ENCODE data around the gene HLA-DQB1.
"Not testable (repeated sequence)": the region's sequence is repeated elsewhere in the genome, so short reads cannot be mapped to it uniquely, and the experiment has no call there.

HLA-DQB1 gene

GRCh38 chr6:32666420-32667300 lies at the start of gene HLA-DQB1:
TSS of gene HLA-DQB1 (minus strand) at chr6:32666657. CDS start at chr6:32666607, 50 bp downstream.
- DNase-seq (ENCODE audit: low read depth in 1 of 2, low spot score in 1 of 2): peak in 1 of 2 donors; percentile 21

DNA sequence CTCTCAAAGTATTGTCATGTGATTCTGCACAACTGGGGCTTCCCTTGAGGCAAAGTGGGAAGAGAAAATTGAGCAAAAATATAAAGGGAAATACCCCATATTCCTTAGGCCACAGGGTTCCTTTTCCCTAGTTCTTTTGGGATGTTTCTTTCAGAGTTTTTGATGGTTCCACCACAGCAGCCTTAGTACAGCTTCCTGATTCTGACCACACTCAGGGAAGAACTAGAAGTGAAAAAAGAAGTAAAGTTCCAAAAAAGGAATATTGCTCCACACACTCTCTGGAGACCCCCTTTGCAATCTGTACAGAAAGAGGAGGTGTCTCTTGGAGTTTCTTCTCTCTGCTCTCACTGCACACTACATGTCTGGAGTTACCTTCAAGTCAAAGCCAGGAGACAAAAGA lies 46.8 kb upstream of the HLA-DQB1 start:
- no peak for DNase-seq (ENCODE audit: low read depth in 1 of 2, low spot score in 1 of 2)

DNA sequence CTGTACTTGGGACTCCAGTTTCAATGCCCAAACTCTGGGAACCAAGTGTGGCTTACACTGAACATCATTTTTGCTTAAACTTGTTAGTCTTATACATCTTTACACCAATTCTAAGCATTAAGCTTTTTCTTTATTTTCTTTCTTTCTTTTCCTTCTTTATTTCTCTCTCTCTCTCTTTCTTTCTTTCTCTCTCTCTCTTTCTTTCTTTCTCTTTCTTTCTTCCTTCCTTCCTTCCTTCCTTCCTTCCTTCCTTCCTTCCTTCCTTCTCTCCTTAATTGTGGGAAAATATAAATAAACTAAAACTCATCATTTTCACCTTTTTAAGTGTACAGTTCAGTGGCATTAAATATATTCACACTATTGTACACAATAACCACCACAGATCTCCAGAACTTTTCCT lies 43.2 kb upstream of the HLA-DQB1 start:
- DNase-seq (ENCODE audit: low read depth in 1 of 2, low spot score in 1 of 2): no peak

GRCh38 chr6:32705164-32705563 lies 38.7 kb upstream of the HLA-DQB1 start:
- DNase-seq (ENCODE audit: low read depth in 1 of 2, low spot score in 1 of 2): not testable (repeated sequence)

- no peak for DNase-seq (ENCODE audit: low read depth in 1 of 2, low spot score in 1 of 2)
Measured at GRCh38 chr6:32703347-32703746, 36.9 kb upstream of the HLA-DQB1 start.

- DNase-seq (ENCODE audit: low read depth in 1 of 2, low spot score in 1 of 2): no peak
Measured at GRCh38 chr6:32700391-32701040, 34.1 kb upstream of the HLA-DQB1 start.

DNA sequence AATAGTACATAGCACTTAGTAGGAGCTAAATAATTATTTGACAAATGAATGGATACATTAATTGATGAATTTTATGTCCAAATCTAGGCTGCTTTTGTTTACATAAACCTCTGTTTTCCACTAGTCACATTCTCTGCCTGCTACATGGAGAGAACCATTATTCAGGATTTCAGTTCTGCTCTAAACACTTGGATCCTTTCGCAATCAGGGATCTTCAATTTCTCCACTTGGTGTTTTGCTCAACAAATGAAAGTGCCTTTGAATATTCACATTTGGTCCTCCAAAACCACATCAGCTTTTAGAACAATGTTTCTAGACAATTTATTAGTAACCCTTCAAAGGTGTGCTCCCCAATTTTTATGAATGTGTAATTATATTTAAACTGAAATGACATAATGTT lies 30.6 kb upstream of the HLA-DQB1 start:
- no peak for DNase-seq (ENCODE audit: low read depth in 1 of 2, low spot score in 1 of 2)

- no peak for DNase-seq (ENCODE audit: low read depth in 1 of 2, low spot score in 1 of 2)
Measured at GRCh38 chr6:32692019-32692418, 25.6 kb upstream of the HLA-DQB1 start.

DNA sequence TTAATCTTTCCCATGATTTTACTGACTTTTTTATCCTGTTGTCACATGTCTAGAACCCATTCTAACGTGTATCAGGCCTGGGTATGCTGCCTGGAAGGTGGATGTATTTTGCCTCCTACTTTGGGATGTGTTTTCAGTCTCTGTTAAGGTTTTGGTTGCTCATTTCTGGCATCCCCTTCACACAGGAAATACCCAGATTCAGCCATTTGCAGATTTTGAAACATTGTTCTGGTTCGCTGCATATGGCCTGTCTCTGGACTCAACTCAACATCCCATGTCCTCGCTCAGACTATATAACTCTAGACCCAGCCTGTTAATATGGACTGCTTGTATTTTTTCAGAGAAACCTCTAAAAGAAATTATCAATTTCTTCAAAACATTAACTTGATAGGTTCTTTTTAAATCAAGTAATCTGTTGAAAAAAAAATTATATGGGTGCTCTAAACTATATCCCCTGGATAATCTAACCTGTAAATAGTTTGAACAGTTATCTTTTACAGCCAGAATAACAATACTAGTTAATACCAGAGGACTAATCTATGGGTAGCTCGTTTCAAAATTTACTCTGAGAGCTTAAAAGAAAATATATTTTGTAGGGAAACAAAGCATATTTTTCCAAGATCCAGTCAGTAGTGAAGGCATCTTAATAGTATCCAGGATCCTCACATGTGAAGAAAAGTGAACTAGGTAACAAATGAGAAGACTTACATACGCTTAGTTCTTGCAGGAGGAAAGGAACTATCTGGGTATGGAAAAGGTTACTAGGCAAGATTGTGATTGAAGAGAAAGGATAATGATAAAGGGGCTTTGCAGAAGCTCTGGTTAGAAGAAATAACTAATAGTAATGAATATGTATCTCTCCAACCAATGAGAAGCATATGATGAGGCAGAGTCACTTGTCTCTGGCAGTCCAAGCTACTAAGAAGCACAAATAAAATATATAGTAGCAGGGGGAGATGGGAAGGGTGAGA lies 23.4 kb upstream of the HLA-DQB1 start:
- DNase-seq (ENCODE audit: low read depth in 1 of 2, low spot score in 1 of 2): no peak

DNA sequence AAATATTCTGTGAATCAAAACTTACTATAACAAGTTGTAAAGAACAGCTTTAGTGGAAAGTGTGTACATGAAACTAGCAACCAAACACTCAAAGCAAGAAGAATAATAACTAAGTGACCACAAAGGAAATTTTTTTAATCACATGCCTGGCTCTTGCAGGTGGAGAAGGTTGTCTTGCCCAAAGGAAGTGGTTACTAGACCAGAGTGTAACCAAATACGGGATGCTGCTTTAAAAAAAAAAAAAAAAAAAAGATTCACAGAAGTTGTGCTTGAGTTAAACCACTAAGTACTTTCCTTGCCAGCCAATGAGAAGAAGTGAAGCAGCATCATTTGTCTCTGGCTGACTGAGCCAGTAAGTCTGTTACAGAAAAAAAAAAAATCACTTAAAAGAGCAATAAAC lies 19.1 kb upstream of the HLA-DQB1 start:
- DNase-seq (ENCODE audit: low read depth in 1 of 2, low spot score in 1 of 2): no peak

DNA sequence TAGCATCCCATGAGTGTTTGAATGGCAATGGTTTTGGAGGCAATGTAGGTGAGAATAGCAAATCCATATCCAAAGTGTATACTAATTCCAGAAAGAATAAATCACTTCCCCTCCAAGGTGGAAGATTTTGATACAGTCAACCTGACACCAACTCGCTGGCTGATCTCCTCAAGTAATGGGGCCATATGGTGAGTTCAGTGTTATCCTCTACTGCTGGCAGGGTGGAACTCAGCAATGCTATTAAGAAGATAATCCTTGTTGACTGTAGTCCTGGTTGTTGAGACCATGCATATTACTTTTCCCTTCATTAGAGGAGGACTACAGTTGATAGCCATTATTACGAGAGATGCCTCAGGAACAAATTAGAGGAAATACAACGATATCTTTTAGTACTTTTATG lies 17.8 kb upstream of the HLA-DQB1 start:
- no peak for DNase-seq (ENCODE audit: low read depth in 1 of 2, low spot score in 1 of 2)

DNA sequence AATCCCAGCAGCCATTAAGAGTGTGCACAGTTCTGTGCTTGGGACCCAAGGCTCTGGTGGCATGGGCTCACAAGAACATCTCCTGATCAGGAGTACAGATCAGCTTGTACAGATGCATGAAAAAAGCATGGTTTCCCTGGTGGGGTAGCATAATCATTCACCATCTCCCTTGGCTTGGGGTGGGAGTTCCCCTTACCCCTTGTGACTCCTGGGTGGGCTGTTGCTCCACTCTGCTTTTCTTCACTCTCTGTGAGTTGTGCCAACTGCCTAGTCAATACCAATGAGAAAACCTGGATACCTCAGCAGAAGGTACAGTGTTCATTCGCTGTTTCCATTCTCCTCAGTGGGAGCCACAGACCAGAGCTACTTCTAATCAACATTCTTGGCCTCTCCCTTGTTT lies 13.6 kb upstream of the HLA-DQB1 start:
- no peak for DNase-seq (ENCODE audit: low read depth in 1 of 2, low spot score in 1 of 2)

DNA sequence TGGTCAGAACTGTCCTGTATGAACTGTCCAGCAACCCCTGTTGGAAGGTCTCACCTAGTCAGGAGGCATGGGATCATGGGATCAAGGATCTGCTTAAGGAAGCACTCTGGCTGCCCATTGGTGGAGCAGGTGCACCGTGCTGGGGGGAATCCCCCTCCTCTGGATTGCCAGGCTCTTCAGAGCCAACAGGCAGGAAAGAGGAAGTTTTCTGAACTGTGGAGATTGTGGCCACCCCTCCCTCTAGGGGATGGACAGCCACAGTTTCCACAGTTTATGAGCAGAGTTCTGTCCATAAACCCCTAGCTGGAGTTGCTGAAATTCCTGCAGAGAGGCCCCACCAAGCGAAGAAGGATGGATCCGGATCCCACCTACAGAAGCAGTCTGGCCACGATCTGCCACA lies 13.0 kb upstream of the HLA-DQB1 start:
- no peak for DNase-seq (ENCODE audit: low read depth in 1 of 2, low spot score in 1 of 2)

GRCh38 chr6:32674123-32674522 lies 7.7 kb upstream of the HLA-DQB1 start:
- DNase-seq (ENCODE audit: low read depth in 1 of 2, low spot score in 1 of 2): not testable (repeated sequence)

- not testable (repeated sequence) for DNase-seq (ENCODE audit: low read depth in 1 of 2, low spot score in 1 of 2)
Measured at GRCh38 chr6:32671908-32672307, 5.5 kb upstream of the HLA-DQB1 start.

DNA sequence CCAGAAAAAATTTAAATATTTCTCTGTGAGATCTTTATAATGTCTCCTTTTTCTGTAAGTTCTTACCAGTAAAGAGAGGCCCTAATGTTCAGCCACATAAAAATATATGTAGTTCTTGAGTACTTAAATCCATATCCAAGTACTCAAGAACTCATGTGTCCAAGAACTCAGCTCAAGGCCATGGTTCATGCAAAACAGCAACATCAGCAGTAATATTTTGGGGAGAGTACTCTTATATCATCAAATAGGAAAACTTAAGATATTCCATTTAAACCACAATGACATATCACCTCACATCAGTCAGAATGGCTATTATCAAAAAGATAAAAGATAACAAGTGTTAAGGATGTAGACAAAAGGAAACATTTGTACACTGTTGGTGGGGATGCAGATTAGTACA lies 3.4 kb upstream of the HLA-DQB1 start:
- DNase-seq (ENCODE audit: low read depth in 1 of 2, low spot score in 1 of 2): no peak

DNA sequence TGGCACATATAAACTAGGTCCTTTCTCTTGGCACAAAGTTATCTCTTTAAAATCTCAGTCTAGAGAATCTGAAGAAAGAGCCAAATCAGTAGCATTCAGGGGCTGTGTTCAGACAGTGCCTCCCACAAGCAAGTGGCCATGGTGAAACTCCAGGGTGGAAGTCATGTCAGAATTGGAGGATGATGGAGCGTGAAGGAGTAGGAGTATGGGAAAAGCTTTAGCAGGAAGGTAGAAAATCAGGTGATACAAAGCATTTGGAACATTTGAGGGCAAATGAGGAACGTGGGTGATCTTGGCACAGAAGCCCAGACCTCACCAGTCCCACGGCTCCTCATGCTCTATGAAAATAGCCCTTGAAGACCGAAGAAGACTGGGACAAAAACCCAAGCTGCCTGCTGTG lies 2.8 kb upstream of the HLA-DQB1 start:
- no peak for DNase-seq (ENCODE audit: low read depth in 1 of 2, low spot score in 1 of 2)

GRCh38 chr6:32668226-32668747 lies 1.8 kb upstream of the HLA-DQB1 start:
- peak in 1 of 2 donors; percentile 38 for DNase-seq (ENCODE audit: low read depth in 1 of 2, low spot score in 1 of 2)

DNA sequence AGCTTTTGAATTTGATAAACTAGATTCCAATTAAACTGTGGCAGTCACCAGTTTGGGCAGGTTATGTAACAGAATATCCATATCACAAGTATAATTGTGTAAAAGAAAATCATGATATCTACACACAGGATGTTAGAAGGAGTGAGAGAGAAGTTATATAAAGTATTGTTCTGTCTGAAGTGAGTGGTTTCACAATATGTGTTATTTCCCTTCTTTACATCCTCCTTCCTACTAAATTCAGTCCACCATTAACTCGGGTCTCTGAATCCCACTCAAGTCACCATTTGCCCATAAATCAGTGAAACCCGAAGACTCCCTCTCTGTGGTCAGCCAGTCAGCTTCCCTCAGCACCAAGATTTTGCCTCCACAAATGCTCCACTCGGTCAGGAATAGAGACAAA lies 796 bp downstream of the HLA-DQB1 start:
- no peak for DNase-seq (ENCODE audit: low read depth in 1 of 2, low spot score in 1 of 2)

DNA sequence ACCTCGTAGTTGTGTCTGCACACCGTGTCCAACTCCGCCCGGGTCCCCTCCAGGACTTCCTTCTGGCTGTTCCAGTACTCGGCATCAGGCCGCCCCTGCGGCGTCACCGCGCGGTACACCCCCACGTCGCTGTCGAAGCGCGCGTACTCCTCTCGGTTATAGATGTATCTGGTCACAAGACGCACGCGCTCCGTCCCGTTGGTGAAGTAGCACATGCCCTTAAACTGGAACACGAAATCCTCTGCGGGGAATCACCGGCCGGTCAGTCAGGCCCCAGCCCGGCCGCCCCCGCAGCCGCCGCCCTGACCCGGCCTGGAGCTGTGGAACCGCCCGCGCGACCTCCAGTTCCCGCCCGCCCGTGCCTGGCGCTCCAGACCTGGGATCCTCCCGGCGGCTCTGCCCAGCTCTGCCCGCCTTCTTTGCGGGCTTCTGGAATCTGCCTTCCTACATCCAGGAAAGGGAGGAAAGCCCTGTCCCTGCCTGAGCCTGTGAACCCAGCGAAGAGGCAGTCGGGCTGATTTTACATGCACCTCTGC lies 1.6 kb downstream of the HLA-DQB1 start:
- peak in 1 of 2 donors; percentile 12 for DNase-seq (ENCODE audit: low read depth in 1 of 2, low spot score in 1 of 2)

GRCh38 chr6:32664354-32664753 lies 2.1 kb downstream of the HLA-DQB1 start:
- no peak for DNase-seq (ENCODE audit: low read depth in 1 of 2, low spot score in 1 of 2)
